Mucosa of descending colon (tissue), 3 donors: Measurements from ENCODE around the gene MRPL43. TPM values are rescaled to one million over a fixed set of nuclear protein-coding genes. Genes with fewer than 3 reads are reported as not detected.

Source experiments
- ATAC-seq: fragments of 200-7000 bp; cut with Tn5 transposase; one replicate; pipeline ENCODE4 v1.9.1; 2020; ENCODE audit warnings: mild to moderate bottlenecking, moderate library complexity
- DNase-seq, 3 donors: peaks; one replicate each; pipeline ENCODE4 v3.0.0-alpha.2; 2020
- H3K36me3 ChIP-seq: fragments of 200-600 bp; one replicate; pipeline ENCODE4 v1.8.0; 2021; ENCODE audit warnings: low read depth, mild to moderate bottlenecking
- H3K4me1 ChIP-seq: fragments of 200-600 bp; one replicate; pipeline ENCODE4 v1.8.0; 2021; ENCODE audit warnings: low read depth, mild to moderate bottlenecking
- H3K4me3 ChIP-seq: fragments of 200-600 bp; one replicate; pipeline ENCODE4 v1.8.0; 2021; ENCODE audit warnings: mild to moderate bottlenecking
- H3K9me3 ChIP-seq: fragments of 200-600 bp; one replicate; pipeline ENCODE4 v1.8.0; 2021; ENCODE audit warnings: mild to moderate bottlenecking
- CTCF ChIP-seq: fragments of 200-600 bp; IDR thresholded peaks from one replicate; pipeline ENCODE4 v1.8.0; 2022; ENCODE audit warnings: antibody characterized with exemption, mild to moderate bottlenecking
- intact Hi-C, 2 donors: fragments of 100-400 bp; cut with DNase I in 1 of 2; cut with micrococcal nuclease in 1 of 2; formaldehyde crosslinking; loops; one replicate each; pipeline versions ENCODE4 v1.11.0 to v1.11.1; 2022; cut with DNase I, micrococcal nuclease
- total RNA-seq, 3 donors: library from RNA; stranded (reverse); fragmentation: NEBNext Ultra II Directional in 2 of 3; extraction: Animal tissue kit (Norgen Biotek cat#: 25700) in 2 of 3; gene quantifications; one replicate each; pipeline versions ENCODE4 v1.2.1 to v1.2.4, GENCODE V29; 2021 to 2023
- donor health status: DM: no; HTN: no; CAD: no; lungs with moderate emphysema.
- donor health status: DM: no; HTN: no; CAD: no.
- donor health status: DM: no; HTN: yes; CAD: no.

The MRPL43 gene
- total RNA-seq, 3 donors from 2014 or later: 61.3 to 82.3 (median 71.4) TPM

DNA sequence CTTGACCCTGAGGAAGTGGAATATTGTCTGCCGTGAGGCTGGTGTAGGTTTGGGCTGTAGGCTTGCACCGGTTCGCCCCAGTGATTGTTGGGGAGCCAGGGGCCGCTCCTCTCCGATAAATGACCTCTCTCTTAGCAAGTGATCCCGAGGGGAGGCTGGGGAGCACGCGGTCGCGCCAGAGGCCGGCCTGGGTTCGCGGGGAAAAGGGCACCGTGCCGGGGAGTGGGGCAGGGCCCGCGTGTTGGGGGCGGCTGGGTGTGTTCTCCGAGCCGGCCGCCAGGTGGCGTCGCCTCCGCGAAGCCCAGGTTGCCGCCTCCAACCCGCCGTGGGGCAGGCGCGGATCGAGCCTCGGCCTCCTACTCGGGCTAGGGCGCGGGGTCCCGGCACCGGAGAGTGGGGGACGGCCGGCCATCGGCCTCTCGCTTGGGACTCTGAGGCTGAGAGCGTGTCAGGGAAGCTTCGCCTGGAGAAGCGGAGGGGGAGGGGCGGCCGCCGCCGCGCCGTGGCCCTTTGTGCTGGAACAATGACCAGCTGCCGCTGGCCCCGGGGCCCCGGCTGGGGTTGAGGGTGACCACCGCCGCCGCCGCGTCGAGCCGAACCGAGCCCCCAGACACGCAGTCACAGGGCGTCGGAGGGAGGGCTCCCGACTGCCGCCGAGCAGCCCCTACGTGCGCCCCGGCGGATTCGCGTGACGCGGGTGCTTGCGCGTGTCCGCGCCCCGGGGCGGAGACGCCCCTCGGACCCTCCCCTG is 11.9 kb upstream of the MRPL43 start:
- DNase-seq (peak; percentile 81 to 89 (median 88)), ATAC-seq (peak; percentile 75)
- H3K36me3 ChIP-seq: no peaks in the 10 kb centered on the region
- intact Hi-C loops: no loop called here
- peak; percentile 91 for TF ChIP-seq CTCF
- H3K4me3 ChIP-seq: peak overlapping the region; percentile 67
- H3K4me1 ChIP-seq: peaks cover 18% of the 10 kb centered on the region
- no peaks in the 10 kb centered on the region for H3K9me3 ChIP-seq

DNA sequence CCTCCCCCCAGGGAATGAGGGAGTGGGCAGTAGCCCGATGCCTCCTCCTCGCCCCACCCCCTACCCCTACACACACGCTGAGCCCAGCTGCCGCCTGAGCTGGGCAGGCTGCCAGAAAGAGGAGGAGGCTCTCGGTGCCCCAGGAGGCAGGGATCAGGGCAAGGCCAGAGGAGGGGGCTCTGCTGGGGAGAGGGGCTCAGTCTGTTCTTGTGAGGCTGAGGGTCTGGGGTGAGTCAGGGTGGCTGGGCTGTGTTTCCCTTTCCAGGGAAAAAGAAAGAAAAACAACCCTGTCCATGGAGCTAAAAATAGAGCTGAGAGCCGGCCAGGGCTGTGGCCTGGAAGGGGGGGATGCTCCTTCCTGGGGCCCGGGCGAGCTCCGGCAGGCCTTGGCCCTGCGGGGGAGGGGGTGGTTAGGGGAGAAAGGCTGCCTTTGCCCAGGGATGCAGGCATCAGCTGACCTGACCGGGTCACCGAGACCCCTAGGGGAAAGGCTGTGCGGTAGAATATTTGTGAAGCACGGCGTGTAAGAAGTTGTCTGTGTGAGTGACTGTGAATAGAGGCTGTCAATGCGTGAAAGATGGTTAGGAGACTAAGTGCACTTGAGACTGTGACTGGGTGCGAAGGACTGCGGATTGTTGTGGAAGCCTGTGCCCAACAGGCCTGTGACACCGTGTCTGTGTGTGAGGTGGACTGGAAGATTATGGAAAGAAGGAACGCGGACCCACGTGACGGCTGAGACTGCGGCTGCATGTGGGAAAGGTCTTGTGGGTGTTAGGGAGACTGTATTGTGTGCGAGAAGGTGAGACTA is 11.1 kb upstream of the MRPL43 start:
- intact Hi-C loops: no loop called here
- peaks cover 18% of the 10 kb centered on the region for H3K4me1 ChIP-seq
- H3K9me3 ChIP-seq: no peaks in the 10 kb centered on the region
- peak overlapping the region; percentile 68 for H3K4me3 ChIP-seq
- peak; percentile 61 for ATAC-seq
- peak; percentile 90 to 93 (median 91) for DNase-seq
- no peak for TF ChIP-seq CTCF
- no peaks in the 10 kb centered on the region for H3K36me3 ChIP-seq

DNA sequence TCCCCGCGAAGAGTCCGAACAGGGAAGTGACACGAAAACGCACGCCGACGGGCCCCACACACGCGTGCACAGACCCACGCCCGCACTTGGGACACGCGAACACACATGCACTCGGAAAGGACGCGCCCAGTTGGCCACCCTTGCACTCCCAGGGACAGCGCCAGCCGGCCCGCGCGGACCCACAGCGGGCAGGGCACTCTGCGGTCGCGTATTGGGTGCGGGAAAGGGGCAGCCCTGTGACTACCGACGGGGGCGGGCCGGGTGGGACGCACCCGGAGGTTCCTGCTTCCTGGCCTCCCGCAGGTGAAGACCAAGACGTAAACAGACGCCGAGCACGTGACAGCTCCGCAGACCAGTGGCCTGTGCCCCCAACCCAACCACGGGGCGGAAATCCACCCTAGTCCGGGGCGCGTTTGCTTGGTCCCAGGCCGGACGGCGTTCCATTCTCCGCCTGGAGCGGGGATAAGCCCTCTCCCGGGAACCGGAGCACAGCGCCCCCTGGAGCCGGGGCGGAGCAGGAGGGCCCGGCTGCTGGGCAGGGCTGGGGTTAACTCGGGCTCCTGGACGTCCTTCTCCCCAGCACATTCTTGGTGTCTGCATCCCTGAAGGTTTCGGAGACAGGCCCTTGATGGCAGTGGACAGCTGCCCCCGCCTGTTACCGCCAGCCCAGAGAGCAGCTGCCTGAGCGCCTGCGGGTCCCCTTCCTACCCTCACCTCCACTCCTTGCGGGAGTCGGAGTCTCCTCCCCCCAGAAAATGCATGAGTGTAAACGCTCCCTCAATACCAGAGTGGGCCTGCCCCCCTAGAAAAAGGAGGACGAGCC is 10.3 kb upstream of the MRPL43 start:
- Histone ChIP-seq H3K36me3 (no peaks in the 10 kb centered on the region), H3K4me3 (peak overlapping the region; percentile 68), H3K9me3 (no peaks in the 10 kb centered on the region), H3K4me1 (peaks cover 18% of the 10 kb centered on the region)
- intact Hi-C loops: no loop called here
- TF ChIP-seq CTCF: peak; percentile 88
- ATAC-seq (peak; percentile 75), DNase-seq (peak; percentile 86 to 94 (median 91))

DNA sequence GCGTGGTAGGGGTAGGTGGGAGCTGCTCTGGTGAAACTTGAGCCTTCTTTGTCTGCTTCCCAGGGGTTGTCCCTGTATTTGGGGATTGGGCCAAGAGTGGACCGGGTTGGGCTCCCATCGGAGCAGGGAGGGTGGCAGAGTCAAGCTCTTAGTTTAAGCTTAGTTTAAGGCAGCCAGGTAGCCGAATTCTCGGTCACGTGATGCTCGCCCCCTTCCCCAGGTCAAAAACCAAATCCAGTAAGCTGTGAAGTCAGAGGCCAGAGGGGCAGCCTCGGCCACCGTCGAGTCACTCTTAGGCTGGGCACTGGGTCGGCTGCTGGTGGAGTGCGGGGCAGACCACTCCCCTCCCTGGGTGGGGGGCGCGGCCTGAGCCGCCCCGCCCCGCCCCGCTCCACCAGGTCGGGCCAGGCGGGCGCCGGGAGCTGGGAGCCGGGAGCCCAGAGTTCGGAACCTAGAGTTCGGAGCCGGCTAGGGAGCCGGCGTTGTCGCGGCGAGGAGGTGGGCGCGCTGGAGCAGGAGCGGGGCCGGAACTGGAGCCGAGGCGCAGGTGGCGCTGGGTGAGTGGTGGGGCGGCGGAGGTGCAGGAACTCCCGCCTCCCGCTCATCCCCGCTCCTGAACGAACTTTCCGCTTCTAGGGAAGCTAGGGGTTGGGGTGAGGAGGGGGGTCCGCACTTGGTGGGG is 9.5 kb upstream of the MRPL43 start:
- intact Hi-C loops: no loop called here
- peak; percentile 59 to 74 (median 71) for DNase-seq
- Histone ChIP-seq H3K4me1 (peaks cover 16% of the 10 kb centered on the region), H3K9me3 (no peaks in the 10 kb centered on the region), H3K4me3 (peak overlapping the region; percentile 68), H3K36me3 (no peaks in the 10 kb centered on the region)
- TF ChIP-seq CTCF: no peak
- ATAC-seq: peak; percentile 29

GRCh38 chr10:100995181-100995580 is 7.9 kb upstream of the MRPL43 start:
- ATAC-seq: no peak

More at GRCh38 chr10:100995181-100995580, 7.9 kb upstream of the MRPL43 start:
- H3K36me3 ChIP-seq: no peaks in the 10 kb centered on the region
- DNase-seq: no peak
- TF ChIP-seq CTCF: no peak
- H3K4me3 ChIP-seq: no peak overlapping the region
- intact Hi-C loops: no loop called here
- H3K4me1 ChIP-seq: peaks cover 9% of the 10 kb centered on the region
- H3K9me3 ChIP-seq: no peaks in the 10 kb centered on the region
